ENCODE results near the gene CDH23.

CDH23 gene

GRCh38 chr10:71623098-71623985 is 226.6 kb downstream of the CDH23 start:
- DNase-seq (ENCODE audit: low read depth), result no peak

- no peak for DNase-seq (ENCODE audit: low read depth)
Measured at GRCh38 chr10:71623986-71624291, 227.2 kb downstream of the CDH23 start.

- no peak for DNase-seq (ENCODE audit: low read depth)
Measured at GRCh38 chr10:71625445-71626175, 228.9 kb downstream of the CDH23 start.

- DNase-seq (ENCODE audit: low read depth), result no peak
Measured at GRCh38 chr10:71627230-71627939, 230.7 kb downstream of the CDH23 start.

- no peak for DNase-seq (ENCODE audit: low read depth)
Measured at GRCh38 chr10:71627956-71628355, 231.2 kb downstream of the CDH23 start.

- DNase-seq (ENCODE audit: low read depth), result no peak
Measured at GRCh38 chr10:71629131-71629530, 232.4 kb downstream of the CDH23 start.

GRCh38 chr10:71630168-71630567 is 233.4 kb downstream of the CDH23 start:
- DNase-seq (ENCODE audit: low read depth), result no peak

GRCh38 chr10:71631007-71631861 is 234.5 kb downstream of the CDH23 start:
- no peak for DNase-seq (ENCODE audit: low read depth)

GRCh38 chr10:71632200-71632820 is 235.6 kb downstream of the CDH23 start:
- no peak for DNase-seq (ENCODE audit: low read depth)

- DNase-seq (ENCODE audit: low read depth), result no peak
Measured at GRCh38 chr10:71632896-71633600, 236.3 kb downstream of the CDH23 start.

GRCh38 chr10:71633920-71634319 is 237.2 kb downstream of the CDH23 start:
- no peak for DNase-seq (ENCODE audit: low read depth)

- no peak for DNase-seq (ENCODE audit: low read depth)
Measured at GRCh38 chr10:71634531-71635164, 237.9 kb downstream of the CDH23 start.

GRCh38 chr10:71635251-71635866 is 238.6 kb downstream of the CDH23 start:
- no peak for DNase-seq (ENCODE audit: low read depth)

- no peak for DNase-seq (ENCODE audit: low read depth)
Measured at GRCh38 chr10:71635867-71636266, 239.1 kb downstream of the CDH23 start.

- no peak for DNase-seq (ENCODE audit: low read depth)
Measured at GRCh38 chr10:71636588-71636987, 239.9 kb downstream of the CDH23 start.

- DNase-seq (ENCODE audit: low read depth), result no peak
Measured at GRCh38 chr10:71637305-71637704, 240.6 kb downstream of the CDH23 start.

- DNase-seq (ENCODE audit: low read depth), result no peak
Measured at GRCh38 chr10:71638064-71638821, 241.5 kb downstream of the CDH23 start.

GRCh38 chr10:71638822-71639719 is 242.4 kb downstream of the CDH23 start:
- no peak for DNase-seq (ENCODE audit: low read depth)

Measured in activated T-helper 9 cell treated with anti-CD3 and anti-CD28 coated beads, Interleukin-2, amount 50 U/mL, for 16 hours (primary cell).